NT2/D1 (cell line): ENCODE data around the gene CAMK2B.
A peak's percentile ranks its signal among the peaks of the same experiment; 100 is the strongest.

Source experiments
- DNase-seq: peaks from one replicate; pipeline ENCODE4 v3.0.0-alpha.2; 2011; ENCODE audit warnings: low read depth, low spot score
- H3K27me3 ChIP-seq: 2 replicates; pipeline ENCODE4 v1.6.0; 2011; ENCODE audit warnings: mild to moderate bottlenecking; ENCODE audit not compliant: insufficient read length, insufficient read depth
- H3K36me3 ChIP-seq: 2 replicates; pipeline ENCODE4 v1.6.1; 2011; ENCODE audit warnings: mild to moderate bottlenecking, low read length, mixed read lengths; ENCODE audit not compliant: insufficient read depth, insufficient read length
- H3K4me1 ChIP-seq: 2 replicates; pipeline ENCODE4 v1.5.1; 2011; ENCODE audit not compliant: insufficient read depth, insufficient read length
- H3K4me3 ChIP-seq: 2 replicates; pipeline ENCODE4 v1.5.1; 2011; ENCODE audit warnings: low read depth; ENCODE audit not compliant: insufficient read length
- H3K9ac ChIP-seq: 2 replicates; pipeline ENCODE4 v1.6.0; 2011; ENCODE audit warnings: low read depth; ENCODE audit not compliant: insufficient read length
- H3K9me3 ChIP-seq: 2 replicates; pipeline ENCODE4 v1.5.1; 2011; ENCODE audit warnings: mild to moderate bottlenecking, low read length; ENCODE audit not compliant: insufficient read depth
- SUZ12 ChIP-seq: IDR thresholded peaks from 2 replicates; pipeline ENCODE4 v1.6.1; 2011; ENCODE audit not compliant: insufficient read length, insufficient read depth; ENCODE audit errors: extremely low read depth
- YY1 ChIP-seq: IDR thresholded peaks from 2 replicates; pipeline ENCODE4 v1.6.1; 2011; ENCODE audit not compliant: insufficient read length, insufficient read depth
- ZNF274 ChIP-seq: IDR thresholded peaks from 2 replicates; pipeline ENCODE4 v1.6.1; 2011; ENCODE audit warnings: mild to moderate bottlenecking, low read depth, low read length

The CAMK2B gene

GRCh38 chr7:44273681-44274622 lies 51.4 kb downstream of the CAMK2B start:
- no peaks in the 10 kb centered on the region for H3K9me3 ChIP-seq
- TF ChIP-seq SUZ12: no peak
- H3K4me1 ChIP-seq: peaks cover 11% of the 10 kb centered on the region
- no peak overlapping the region for H3K9ac ChIP-seq
- H3K4me3 ChIP-seq: no peak overlapping the region
- no peaks in the 10 kb centered on the region for H3K36me3 ChIP-seq
- H3K27me3 ChIP-seq: peaks cover 88% of the 10 kb centered on the region
- no peak for DNase-seq

- no peak for DNase-seq
- Histone ChIP-seq H3K9me3 (no peaks in the 10 kb centered on the region), H3K4me3 (no peak overlapping the region), H3K9ac (no peak overlapping the region), H3K36me3 (no peaks in the 10 kb centered on the region), H3K4me1 (peaks cover 16% of the 10 kb centered on the region), H3K27me3 (peaks cover 79% of the 10 kb centered on the region)
- TF ChIP-seq YY1 (no peak), SUZ12 (no peak), ZNF274 (no peak)
These were observed 52.4 kb downstream of the CAMK2B start for GRCh38 chr7:44272981-44273380.

GRCh38 chr7:44272456-44272855 lies 52.9 kb downstream of the CAMK2B start:
- Histone ChIP-seq H3K9ac (no peak overlapping the region), H3K4me3 (no peak overlapping the region), H3K4me1 (peaks cover 18% of the 10 kb centered on the region), H3K27me3 (peaks cover 74% of the 10 kb centered on the region), H3K9me3 (no peaks in the 10 kb centered on the region), H3K36me3 (no peaks in the 10 kb centered on the region)
- TF ChIP-seq YY1 (no peak), ZNF274 (no peak), SUZ12 (no peak)
- DNase-seq: no peak

GRCh38 chr7:44269943-44270493 lies 55.4 kb downstream of the CAMK2B start:
- H3K27me3 ChIP-seq: peaks cover 65% of the 10 kb centered on the region
- no peak overlapping the region for H3K9ac ChIP-seq
- no peak for TF ChIP-seq SUZ12
- no peak for TF ChIP-seq ZNF274
- TF ChIP-seq YY1: no peak
- H3K9me3 ChIP-seq: no peaks in the 10 kb centered on the region
- peaks cover 9% of the 10 kb centered on the region for H3K4me1 ChIP-seq
- no peaks in the 10 kb centered on the region for H3K36me3 ChIP-seq
- no peak overlapping the region for H3K4me3 ChIP-seq
- no peak for DNase-seq

GRCh38 chr7:44269417-44269816 lies 56.0 kb downstream of the CAMK2B start:
- DNase-seq: no peak
- Histone ChIP-seq H3K4me1 (peaks cover 9% of the 10 kb centered on the region), H3K36me3 (no peaks in the 10 kb centered on the region), H3K9ac (no peak overlapping the region), H3K9me3 (no peaks in the 10 kb centered on the region), H3K4me3 (no peak overlapping the region), H3K27me3 (peaks cover 61% of the 10 kb centered on the region)
- TF ChIP-seq SUZ12 (no peak), YY1 (no peak), ZNF274 (no peak)

- Histone ChIP-seq H3K27me3 (peaks cover 57% of the 10 kb centered on the region), H3K4me1 (peaks cover 15% of the 10 kb centered on the region), H3K4me3 (no peak overlapping the region), H3K9me3 (no peaks in the 10 kb centered on the region), H3K36me3 (no peaks in the 10 kb centered on the region), H3K9ac (no peak overlapping the region)
- TF ChIP-seq ZNF274 (no peak), SUZ12 (no peak), YY1 (no peak)
- DNase-seq: no peak
These were observed 56.7 kb downstream of the CAMK2B start for GRCh38 chr7:44268671-44269070.

GRCh38 chr7:44267719-44268421 lies 57.5 kb downstream of the CAMK2B start:
- DNase-seq: no peak

More at GRCh38 chr7:44267719-44268421, 57.5 kb downstream of the CAMK2B start:
- H3K4me1 ChIP-seq: peaks cover 16% of the 10 kb centered on the region
- H3K27me3 ChIP-seq: peaks cover 49% of the 10 kb centered on the region
- no peak overlapping the region for H3K4me3 ChIP-seq
- no peaks in the 10 kb centered on the region for H3K9me3 ChIP-seq
- H3K36me3 ChIP-seq: no peaks in the 10 kb centered on the region
- H3K9ac ChIP-seq: peak overlapping the region; percentile 24
- TF ChIP-seq SUZ12 (no peak), YY1 (no peak), ZNF274 (no peak)
